Epithelial cell of esophagus (primary cell): ENCODE data around the gene EXT2.

Experiments used
- DNase-seq: peaks from one replicate; pipeline ENCODE4 v3.0.0; 2010; ENCODE audit warnings: low read depth
- H3K4me3 ChIP-seq: 2 replicates; pipeline ENCODE4 v1.5.1; 2011; ENCODE audit warnings: mild to moderate bottlenecking, low read length, control low read depth
- TF ChIP-seq, protein P1 (sequence below): IDR thresholded peaks from 2 replicates; pipeline ENCODE4 v1.5.1; 2011; ENCODE audit warnings: low read depth, mild to moderate bottlenecking, low read length, control low read depth, inconsistent platforms; ENCODE audit not compliant: insufficient read depth; ENCODE audit errors: missing control alignments

The EXT2 gene

DNA sequence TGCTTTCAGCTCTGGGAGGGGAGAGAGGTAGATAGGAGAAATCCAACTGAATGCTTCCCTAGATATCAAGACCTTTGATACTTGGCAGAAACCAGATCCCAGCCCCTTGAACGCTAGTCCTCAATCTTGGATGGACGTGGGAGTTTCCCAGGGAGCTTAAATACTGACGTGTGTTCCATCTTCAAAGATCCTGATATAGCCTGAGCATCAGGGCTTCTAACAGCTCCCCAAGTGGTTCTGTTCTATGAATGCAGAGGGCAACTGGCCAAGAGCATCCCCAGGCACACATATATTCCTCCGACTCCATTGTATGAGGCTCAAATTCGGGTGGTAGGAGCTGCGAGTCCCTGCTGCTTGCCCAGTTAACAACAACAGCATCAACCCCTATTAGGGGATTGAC is 38.1 kb upstream of the EXT2 start:
- TF ChIP-seq, protein P1, sequence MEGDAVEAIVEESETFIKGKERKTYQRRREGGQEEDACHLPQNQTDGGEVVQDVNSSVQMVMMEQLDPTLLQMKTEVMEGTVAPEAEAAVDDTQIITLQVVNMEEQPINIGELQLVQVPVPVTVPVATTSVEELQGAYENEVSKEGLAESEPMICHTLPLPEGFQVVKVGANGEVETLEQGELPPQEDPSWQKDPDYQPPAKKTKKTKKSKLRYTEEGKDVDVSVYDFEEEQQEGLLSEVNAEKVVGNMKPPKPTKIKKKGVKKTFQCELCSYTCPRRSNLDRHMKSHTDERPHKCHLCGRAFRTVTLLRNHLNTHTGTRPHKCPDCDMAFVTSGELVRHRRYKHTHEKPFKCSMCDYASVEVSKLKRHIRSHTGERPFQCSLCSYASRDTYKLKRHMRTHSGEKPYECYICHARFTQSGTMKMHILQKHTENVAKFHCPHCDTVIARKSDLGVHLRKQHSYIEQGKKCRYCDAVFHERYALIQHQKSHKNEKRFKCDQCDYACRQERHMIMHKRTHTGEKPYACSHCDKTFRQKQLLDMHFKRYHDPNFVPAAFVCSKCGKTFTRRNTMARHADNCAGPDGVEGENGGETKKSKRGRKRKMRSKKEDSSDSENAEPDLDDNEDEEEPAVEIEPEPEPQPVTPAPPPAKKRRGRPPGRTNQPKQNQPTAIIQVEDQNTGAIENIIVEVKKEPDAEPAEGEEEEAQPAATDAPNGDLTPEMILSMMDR: no peak
- no peak for DNase-seq
- no peak overlapping the region for H3K4me3 ChIP-seq

DNA sequence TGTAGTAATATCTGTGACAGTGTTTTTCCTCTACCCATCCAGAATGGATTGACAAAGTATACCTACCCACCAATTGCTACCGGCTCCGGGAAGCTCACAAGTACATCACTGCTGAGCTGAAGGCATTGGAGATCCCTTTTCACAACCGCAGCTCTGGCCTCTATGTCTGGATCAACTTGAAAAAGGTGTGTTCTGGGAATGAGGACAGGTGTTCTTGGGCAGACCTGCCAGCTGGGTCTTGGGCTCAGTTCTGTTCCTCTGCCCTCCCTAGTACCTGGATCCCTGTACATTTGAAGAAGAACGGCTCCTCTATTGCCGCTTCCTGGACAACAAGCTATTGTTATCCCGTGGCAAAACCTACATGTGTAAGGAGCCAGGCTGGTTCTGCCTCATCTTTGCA is 37.2 kb upstream of the EXT2 start:
- no peak for DNase-seq
- TF ChIP-seq, protein P1: no peak
- H3K4me3 ChIP-seq: no peak overlapping the region

DNA sequence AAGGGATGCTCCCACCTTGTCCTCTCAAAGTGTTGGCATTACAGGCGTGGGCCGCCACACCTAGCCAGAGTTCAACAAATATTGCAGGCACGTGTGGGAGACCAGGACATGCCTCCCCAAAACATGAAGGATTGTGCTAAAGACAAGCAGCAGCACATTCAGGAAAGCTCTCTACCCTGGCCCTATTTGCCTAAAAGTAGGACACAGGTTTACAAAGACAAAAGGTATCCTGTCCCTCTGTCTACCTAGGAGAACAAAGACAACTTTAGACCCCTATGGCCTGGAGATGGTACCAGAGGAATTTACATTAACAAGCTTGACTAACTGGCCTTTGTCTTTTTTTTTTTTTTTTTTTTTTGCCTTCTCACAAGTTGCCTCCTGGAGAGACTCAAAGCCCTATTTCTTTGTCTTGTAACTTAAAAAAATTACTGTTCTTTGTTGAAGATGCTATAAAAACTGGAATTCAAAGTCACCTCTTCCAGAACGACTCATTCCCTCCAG is 30.3 kb upstream of the EXT2 start:
- no peak for DNase-seq
- H3K4me3 ChIP-seq: no peak overlapping the region
- TF ChIP-seq, protein P1: no peak

DNA sequence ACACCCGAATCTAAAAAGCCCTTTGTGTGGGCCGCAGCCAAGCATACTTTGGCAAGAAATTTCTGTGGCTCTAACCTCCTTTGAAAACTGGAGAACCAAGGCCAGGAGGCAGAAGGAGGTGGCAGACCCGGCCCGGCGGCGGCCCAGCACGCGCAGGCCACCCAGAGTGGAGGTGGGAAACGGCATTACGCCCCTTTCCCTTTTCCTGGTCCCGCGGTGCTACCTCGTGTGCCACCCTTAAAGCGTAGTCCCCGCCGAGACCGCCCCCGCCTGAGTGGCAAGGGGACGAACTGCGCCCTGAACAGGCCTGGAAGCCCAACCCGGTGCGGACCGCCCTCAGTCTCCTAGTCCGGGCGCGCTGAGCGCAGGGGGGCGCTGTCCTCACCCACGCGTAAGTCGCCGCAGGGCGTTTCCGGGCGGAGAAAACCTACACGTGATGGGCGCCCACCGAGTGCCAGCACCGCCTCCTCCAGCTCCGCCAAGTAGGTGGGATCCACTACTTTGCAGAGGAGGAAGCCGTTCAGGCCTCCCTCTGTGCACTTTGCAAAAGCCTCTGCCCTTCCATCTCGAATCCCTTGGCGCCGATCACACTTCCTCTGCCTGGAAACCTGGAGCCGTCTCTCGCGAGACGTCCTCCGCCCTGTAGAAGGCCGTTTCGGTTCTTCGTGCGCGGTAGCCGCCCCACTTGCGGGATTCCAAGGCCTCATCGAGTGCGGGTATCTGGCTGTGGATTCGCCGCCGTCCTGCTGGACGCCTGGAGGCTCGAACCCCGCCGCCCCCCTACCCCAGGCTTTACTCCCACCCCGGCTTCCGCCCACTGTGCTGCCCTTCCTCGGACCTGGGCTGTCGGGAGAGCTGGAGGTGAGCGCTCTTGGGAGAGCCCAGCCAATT is 29.4 kb upstream of the EXT2 start, which contains the start of gene ACCS:
ACCS (plus strand) TSS at position 430 of the 891 bp plus-strand sequence. CDS start 1,358 bp downstream, outside the sequence.
- TF ChIP-seq, protein P1: peak; percentile 65
- peak; percentile 87 for DNase-seq
- peak within 1 kb of the TSS; percentile 76 for H3K4me3 ChIP-seq

DNA sequence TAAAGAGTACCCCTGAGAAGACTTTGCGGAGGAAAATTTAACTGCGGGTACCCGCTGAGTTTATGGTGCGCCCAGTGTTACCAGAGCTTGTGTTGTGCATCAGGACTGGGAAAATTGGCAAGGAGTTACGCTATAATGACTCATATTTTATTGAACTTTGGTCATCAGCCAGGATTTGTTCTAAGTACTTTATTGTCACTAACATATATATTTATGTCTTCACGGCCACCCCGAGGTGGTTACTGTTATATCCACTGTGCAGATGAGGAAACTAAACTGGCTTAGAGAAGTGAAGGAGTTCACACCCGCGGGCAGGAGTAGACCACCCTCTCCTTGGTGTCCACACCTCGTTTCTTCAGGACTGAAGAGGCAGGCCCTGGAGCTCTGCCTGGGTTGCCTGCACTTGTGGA is 28.7 kb upstream of the EXT2 start:
- DNase-seq: peak; percentile 79
- TF ChIP-seq, protein P1: no peak
- peak overlapping the region; percentile 76 for H3K4me3 ChIP-seq

DNA sequence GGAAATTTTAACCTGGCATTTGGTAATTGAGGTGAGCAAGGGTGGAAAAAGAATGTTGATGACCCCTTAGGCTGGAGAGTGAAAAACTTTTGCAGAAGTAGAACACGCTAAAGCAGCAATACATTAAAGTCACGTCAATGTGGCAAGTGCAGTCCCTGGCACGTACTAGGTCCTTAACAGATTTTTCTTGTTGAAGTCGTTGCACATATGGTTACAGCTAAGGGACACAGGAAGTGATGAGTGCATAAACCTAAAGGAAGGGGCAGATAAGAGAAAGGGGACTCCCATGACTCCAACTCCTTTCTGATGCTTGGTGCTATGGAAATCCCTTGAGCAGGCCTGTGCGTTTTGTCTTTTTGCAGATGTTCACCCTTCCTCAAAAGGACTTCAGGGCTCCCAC is 28.2 kb upstream of the EXT2 start:
- no peak overlapping the region for H3K4me3 ChIP-seq
- TF ChIP-seq, protein P1: no peak
- no peak for DNase-seq
